Upper lobe of left lung (tissue), 6 donors: ENCODE measurements around the gene SDHC. TPM values are rescaled to one million over a fixed set of nuclear protein-coding genes. Genes with fewer than 3 reads are reported as not detected.
"Not testable (repeated sequence)": the region's sequence is repeated elsewhere in the genome, so short reads cannot be mapped to it uniquely, and the experiment has no call there.

Source experiments
- ATAC-seq, 2 donors: fragments of 200-7000 bp; cut with Tn5 transposase; one replicate each; pipeline ENCODE4 v1.9.1; 2022; ENCODE audit warnings: mild to moderate bottlenecking in 2 of 2, moderate library complexity in 2 of 2; ENCODE audit not compliant: low FRiP score in 2 of 2
- DNase-seq, 2 donors: peaks; one replicate each; pipeline ENCODE4 v3.0.0-alpha.2; 2019 to 2020
- H3K27ac ChIP-seq, 4 donors: fragments of 200-600 bp; sonication (generic); one replicate each; pipeline ENCODE4 v1.5.1; 2016 to 2019
- H3K27me3 ChIP-seq, 4 donors: fragments of 200-600 bp; sonication (generic); one replicate each; pipeline ENCODE4 v1.5.1; 2017 to 2019
- H3K36me3 ChIP-seq, 4 donors: fragments of 200-600 bp; sonication (generic); one replicate each; pipeline ENCODE4 v1.5.1; 2016 to 2019
- H3K4me1 ChIP-seq, 4 donors: fragments of 200-600 bp; sonication (generic); one replicate each; pipeline ENCODE4 v1.5.1; 2018 to 2019
- H3K4me3 ChIP-seq, 4 donors: fragments of 200-600 bp; sonication (generic); one replicate each; pipeline ENCODE4 v1.5.1; 2017 to 2019; ENCODE audit warnings: mild to moderate bottlenecking in 2 of 4, moderate library complexity in 1 of 4
- H3K9me3 ChIP-seq, 4 donors: fragments of 200-600 bp; sonication (generic); one replicate each; pipeline ENCODE4 v1.5.1; 2018 to 2019
- CTCF ChIP-seq, 6 experiments: fragments of 450-650 bp in 4 of 6; fragments of 200-600 bp in 2 of 6; sonication (generic) in 2 of 6; IDR thresholded peaks; one replicate each; pipeline ENCODE4 v1.5.1; 2016 to 2019; ENCODE audit warnings: antibody characterized with exemption in 6 of 6
- EP300 ChIP-seq, 4 donors: sonication (generic); formaldehyde crosslinking; IDR thresholded peaks; one replicate each; pipeline ENCODE4 v1.5.1; 2017; ENCODE audit warnings: antibody characterized with exemption in 4 of 4, control low read depth in 2 of 4
- POLR2A ChIP-seq, 4 donors: fragments of 450-650 bp; IDR thresholded peaks; one replicate each; pipeline ENCODE4 v1.5.1; 2016 to 2017; ENCODE audit warnings: antibody characterized with exemption in 4 of 4, mild to moderate bottlenecking in 2 of 4
- POLR2AphosphoS5 ChIP-seq, 2 donors: sonication (generic); formaldehyde crosslinking; IDR thresholded peaks; one replicate each; pipeline ENCODE4 v1.5.1; 2017; ENCODE audit warnings: antibody characterized with exemption in 2 of 2
- WGBS, 2 donors: methylation state at CpG; one replicate each; pipeline ENCODE4 v1.1.5; 2017 to 2018; 5-methylcytosine and 5-hydroxymethylcytosine counted together
- total RNA-seq, 6 donors: library from RNA; depleted of rRNA in 4 of 6; stranded (reverse); fragments of >200 nt in 4 of 6; gene quantifications; one replicate each; pipeline versions ENCODE4 v1.1.0 to v1.2.1, GENCODE V29; 2016 to 2021
- donor health status: DM: no; HTN: no; CAD: no; lungs with moderate emphysema.
- donor health status: DM: no; HTN: yes; CAD: no; lungs with severe emphysema.

SDHC gene
- total RNA-seq, 6 donors from 2014 or later: 17.7 to 159 (median 66.7) TPM

GRCh38 chr1:161398900-161399256 is 84.7 kb downstream of the SDHC start:
- 8 to 9% methylated on average over 16 to 17 of the region's 17 CpGs for WGBS, 2 donors

GRCh38 chr1:161399257-161399998 is 85.2 kb downstream of the SDHC start:
- TF ChIP-seq POLR2A (IDR thresholded peaks at IDR 0.05): peak in 2 of 4 donors; percentile 51 to 73
- TF ChIP-seq EP300 (IDR thresholded peaks at IDR 0.05): peak in 1 of 4 donors; percentile 22
- peak in 5 of 6 experiments; percentile 40 to 79 (median 56) for TF ChIP-seq CTCF (IDR thresholded peaks at IDR 0.05)
- TF ChIP-seq POLR2AphosphoS5 (IDR thresholded peaks at IDR 0.05): peak; percentile 56 to 61
- peak; percentile 89 to 94 for DNase-seq
- Histone ChIP-seq H3K4me3 (peak overlapping the region; percentile 42 to 79 (median 65)), H3K36me3 (no peaks in the 10 kb centered on the region), H3K27ac (peak overlapping the region; percentile 95 to 100 (median 100)), H3K9me3 (no peaks in the 10 kb centered on the region), H3K27me3 (no peaks in the 10 kb centered on the region), H3K4me1 (peaks cover 12 to 14% (median 13%) of the 10 kb centered on the region in 4 donors)
- peak; percentile 92 to 95 for ATAC-seq
- 0% methylated on average over 18 to 45 of the region's 53 CpGs for WGBS, 2 donors

More at GRCh38 chr1:161398900-161399256, 84.7 kb downstream of the SDHC start:
- Histone ChIP-seq H3K27me3 (no peaks in the 10 kb centered on the region), H3K9me3 (no peaks in the 10 kb centered on the region), H3K27ac (peak overlapping the region; percentile 95 to 100 (median 100)), H3K4me3 (peak overlapping the region; percentile 42 to 79 (median 65)), H3K36me3 (no peaks in the 10 kb centered on the region), H3K4me1 (peaks cover 11 to 14% (median 12%) of the 10 kb centered on the region in 4 donors)
- ATAC-seq (peak; percentile 41 to 49), DNase-seq (no peak)
- TF ChIP-seq CTCF (IDR thresholded peaks at IDR 0.05) (no peak), EP300 (IDR thresholded peaks at IDR 0.05) (no peak), POLR2AphosphoS5 (IDR thresholded peaks at IDR 0.05) (no peak), POLR2A (IDR thresholded peaks at IDR 0.05) (no peak)

- no peak for DNase-seq
- TF ChIP-seq POLR2AphosphoS5 (IDR thresholded peaks at IDR 0.05) (no peak), CTCF (IDR thresholded peaks at IDR 0.05) (no peak), EP300 (IDR thresholded peaks at IDR 0.05) (no peak), POLR2A (IDR thresholded peaks at IDR 0.05) (no peak)
- no peak overlapping the region for H3K27ac ChIP-seq
- H3K4me1 ChIP-seq: peaks cover 12 to 14% (median 13%) of the 10 kb centered on the region in 4 donors
- H3K9me3 ChIP-seq: no peaks in the 10 kb centered on the region
- WGBS, 2 donors: 84 to 98% methylated on average over 2 to 3 of the region's 3 CpGs
- no peaks in the 10 kb centered on the region for H3K36me3 ChIP-seq
- H3K27me3 ChIP-seq: no peaks in the 10 kb centered on the region
- ATAC-seq: no peak
- no peak overlapping the region for H3K4me3 ChIP-seq
Observed at GRCh38 chr1:161402446-161402845, 88.3 kb downstream of the SDHC start.

GRCh38 chr1:161404051-161404597 is 89.9 kb downstream of the SDHC start:
- ATAC-seq: no peak
- no peak for TF ChIP-seq CTCF (IDR thresholded peaks at IDR 0.05)
- TF ChIP-seq POLR2A (IDR thresholded peaks at IDR 0.05): no peak
- no peak for TF ChIP-seq POLR2AphosphoS5 (IDR thresholded peaks at IDR 0.05)
- TF ChIP-seq EP300 (IDR thresholded peaks at IDR 0.05): no peak

GRCh38 chr1:161406551-161406950 is 92.4 kb downstream of the SDHC start:
- H3K27ac ChIP-seq, H3K36me3 ChIP-seq, ATAC-seq, H3K4me3 ChIP-seq, H3K9me3 ChIP-seq, H3K27me3 ChIP-seq: not testable (repeated sequence)
- WGBS, 2 donors: 96 to 97% methylated on average over 7 to 17 of the region's 17 CpGs
- peaks cover 0 to 20% (median 8%) of the 10 kb centered on the region in 4 donors for H3K4me1 ChIP-seq
- peak in 1 of 2 donors; percentile 62 for DNase-seq

More at GRCh38 chr1:161404051-161404597, 89.9 kb downstream of the SDHC start:
- Histone ChIP-seq H3K4me3 (no peak overlapping the region), H3K27ac (no peak overlapping the region), H3K27me3 (no peaks in the 10 kb centered on the region), H3K4me1 (peaks cover 6 to 26% (median 11%) of the 10 kb centered on the region in 4 donors), H3K9me3 (no peaks in the 10 kb centered on the region), H3K36me3 (no peaks in the 10 kb centered on the region)
- DNase-seq: no peak
- 46 to 52% methylated on average over 11 of the region's 11 CpGs for WGBS, 2 donors
